ENCODE data around the gene CAND2.

DNA sequence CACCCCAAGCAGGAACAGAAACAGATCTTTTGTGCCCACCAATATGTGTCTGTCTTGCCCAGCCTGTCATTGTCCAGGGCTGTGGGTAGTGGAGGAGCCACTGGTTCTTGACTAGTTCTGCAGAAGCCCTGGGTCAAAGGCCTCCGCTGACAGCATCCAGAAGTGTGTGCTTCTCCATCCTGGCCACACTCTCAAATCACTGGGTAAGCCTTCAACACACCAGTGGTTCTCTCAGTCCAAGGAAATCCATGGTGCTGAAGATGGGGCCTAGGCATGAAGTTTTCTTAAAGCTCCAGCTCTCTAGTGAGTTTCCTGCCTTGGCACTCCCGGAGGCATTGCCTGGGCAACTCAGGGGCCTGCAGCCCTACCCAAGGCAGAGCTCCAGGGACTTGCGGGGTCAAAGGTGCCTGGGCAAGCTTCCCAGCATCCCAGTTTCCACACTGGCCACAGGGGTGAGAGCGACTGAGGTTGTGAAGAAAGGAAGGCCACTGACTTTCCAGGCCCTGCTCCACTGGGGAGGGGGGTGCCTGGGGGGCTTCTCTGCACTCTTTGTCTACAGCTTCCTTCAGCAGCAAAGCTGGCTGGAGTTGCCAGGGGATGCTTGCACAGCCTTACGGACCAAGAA, 82.8 kb downstream of the CAND2 start:
- TF ChIP-seq ZNF274 (IDR thresholded peaks at IDR 0.05; ENCODE audit: low read depth, low read length) (no peak), YY1 (IDR thresholded peaks at IDR 0.05; ENCODE audit: insufficient read depth, insufficient read length) (no peak)

Data from NT2/D1 (cell line).